Kasumi-1 (cell line): Measurements from ENCODE around the gene ITGB2.

Source experiments
- DNase-seq, 2 experiments: peaks; one replicate each; lab custom pipeline; 2025; lab: John Stamatoyannopoulos, UW

ITGB2 gene

DNA sequence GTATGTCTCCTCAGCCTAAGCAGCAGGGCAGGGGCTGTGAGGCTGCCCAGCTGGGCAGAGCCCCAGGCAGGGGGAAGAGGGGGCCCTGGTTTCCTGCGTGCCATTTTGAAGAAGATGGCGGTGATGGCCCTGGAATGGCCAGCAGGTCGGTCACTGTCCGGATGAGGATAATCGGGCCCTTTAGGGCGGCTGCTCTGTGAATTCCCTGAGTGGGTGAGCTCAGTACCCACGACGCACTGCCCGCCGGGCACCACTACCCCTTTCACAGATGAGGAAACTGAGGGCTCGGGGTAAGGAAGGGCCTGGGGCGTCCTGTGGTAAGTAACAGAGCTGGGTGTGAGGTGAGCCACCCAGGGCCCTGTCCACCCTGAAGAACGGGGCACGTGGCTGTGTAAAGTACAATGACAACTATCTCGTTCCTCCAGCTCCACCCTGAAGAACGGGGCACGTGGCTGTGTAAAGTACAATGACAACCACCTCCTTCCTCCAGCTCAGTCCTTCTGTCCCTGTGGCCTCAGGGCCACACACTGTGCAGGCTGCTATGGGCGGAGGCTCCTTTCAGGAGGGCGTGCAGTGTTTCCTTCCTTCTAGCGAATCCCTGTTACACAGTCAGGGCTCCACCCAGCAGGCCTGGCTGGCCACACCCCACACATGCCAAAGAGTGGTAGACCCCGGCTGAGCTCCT is 23.2 kb downstream of the ITGB2 start:
- no peak for DNase-seq

DNA sequence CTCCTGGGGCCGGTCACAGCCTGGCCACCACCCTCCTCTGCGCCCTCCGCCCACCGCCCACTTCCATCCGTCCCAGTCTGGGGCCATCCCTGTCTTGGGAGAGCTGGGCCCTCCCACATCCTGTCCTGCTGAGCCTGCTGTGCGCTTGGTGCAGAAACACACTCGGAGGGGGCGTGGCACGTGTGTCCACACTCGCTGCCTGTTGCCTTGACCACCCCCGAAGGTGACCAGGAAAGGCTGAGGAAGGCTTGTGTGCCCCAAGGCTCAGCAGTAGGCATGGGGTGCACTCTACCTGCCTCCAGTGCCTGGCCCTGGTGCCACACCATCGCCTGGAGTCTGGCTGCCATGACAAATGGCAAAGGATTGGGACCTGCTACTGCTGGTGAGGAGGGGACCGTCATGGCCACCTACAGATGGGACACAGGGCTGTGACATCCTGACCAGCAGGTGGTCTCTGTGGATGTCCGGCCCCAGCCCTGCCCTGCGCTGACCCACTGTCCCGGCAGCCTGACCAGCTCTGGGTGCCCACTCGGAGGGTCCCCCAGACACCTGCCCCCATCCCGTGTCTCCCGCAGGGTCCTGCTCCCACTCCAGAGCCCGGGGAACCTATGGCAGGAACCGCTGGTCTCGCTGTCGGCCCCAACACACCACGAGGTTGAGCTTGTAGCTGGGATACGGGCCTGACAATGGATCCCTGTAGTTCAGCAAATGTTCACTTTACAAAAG is 24.0 kb downstream of the ITGB2 start:
- no peak for DNase-seq

DNA sequence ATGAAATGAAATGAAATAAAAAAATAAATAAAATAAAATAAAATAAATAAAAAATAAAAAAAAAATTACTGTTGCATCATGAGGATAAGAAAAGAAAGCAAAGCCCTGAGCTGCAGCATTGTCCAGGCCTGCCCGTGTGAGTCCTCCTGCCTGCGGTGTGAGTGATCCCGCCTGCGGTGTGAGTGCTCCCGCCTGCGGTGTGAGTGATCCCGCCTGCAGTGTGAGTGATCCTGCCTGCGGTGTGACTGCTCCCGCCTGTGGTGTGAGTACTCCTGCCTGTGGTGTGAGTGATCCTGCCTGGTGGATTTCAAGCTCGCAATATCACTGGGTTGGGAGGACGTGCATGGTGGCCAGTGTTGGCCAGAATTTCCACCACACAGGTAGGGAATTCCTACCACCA is 24.8 kb downstream of the ITGB2 start:
- DNase-seq = no peak

- DNase-seq = no peak
Measured at GRCh38 chr21:44894687-44895302, 25.9 kb downstream of the ITGB2 start.

DNA sequence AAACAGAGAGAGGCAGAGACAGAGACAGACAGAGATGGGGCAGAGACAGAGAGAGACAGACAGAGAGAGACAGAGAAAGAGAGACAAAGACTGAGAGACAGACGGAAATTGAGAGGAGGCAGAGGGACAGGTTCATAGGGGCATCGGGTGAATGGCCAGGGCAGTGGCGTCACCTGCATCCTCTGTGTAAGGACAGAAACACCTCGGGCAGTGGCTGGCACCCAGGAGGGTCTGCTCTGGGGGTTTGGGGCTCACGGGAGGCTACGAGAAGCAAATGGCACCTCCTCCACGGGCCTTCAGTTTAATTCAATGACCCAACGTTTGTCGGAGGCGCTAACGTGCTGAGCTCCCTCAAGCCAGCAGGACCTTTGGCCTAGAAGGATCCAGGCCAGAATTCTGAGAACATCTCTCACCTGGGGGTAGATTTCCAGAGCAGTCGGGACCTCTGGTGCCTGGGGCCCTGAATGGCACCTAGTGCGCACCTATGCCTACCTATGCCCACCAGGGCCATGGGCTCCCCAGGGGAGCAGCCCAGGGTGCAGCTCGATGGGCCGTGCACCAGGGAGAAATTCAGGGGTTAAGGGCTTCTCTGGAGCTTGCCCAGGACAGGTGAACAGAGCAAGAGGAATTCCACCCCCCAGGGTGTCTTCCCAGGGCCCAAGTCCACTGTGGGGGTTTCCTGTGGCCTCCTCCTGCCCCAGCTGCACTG is 26.6 kb downstream of the ITGB2 start:
- DNase-seq = no peak

DNA sequence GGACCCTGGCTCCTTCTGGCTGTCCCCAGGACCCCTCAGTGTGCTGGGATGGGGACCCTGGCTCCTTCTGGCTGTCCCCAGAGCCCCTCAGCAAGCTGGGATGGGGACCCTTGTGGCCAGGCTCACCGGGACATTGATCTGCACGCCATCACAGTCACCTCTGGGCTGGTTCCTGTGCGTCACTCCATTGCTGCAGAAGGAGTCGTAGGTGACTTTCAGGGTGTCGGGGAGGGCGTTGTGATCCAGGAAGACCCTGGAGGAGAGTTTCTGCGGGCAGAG is 27.5 kb downstream of the ITGB2 start:
- DNase-seq = no peak

GRCh38 chr21:44892536-44893277 is 28.0 kb downstream of the ITGB2 start:
- DNase-seq = peak; percentile 60 to 68

DNA sequence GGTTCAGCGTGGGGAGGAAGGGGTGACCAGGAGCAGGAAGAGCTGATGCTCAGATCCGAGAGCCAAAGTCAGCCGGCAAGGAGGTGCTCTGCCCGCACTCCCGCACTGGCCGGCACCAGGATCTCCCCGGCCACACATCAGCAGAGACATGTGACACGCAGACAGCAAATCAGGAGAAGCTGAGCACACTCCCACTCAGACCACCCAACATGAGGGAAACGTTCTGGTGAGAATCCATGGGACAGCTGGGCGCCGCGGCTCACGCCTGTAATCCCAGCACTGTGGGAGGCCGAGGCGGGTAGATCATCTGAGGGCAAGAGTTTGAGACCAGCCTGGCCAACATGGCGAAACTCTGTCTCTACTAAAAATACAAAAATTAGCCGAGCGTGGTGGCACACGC is 28.6 kb downstream of the ITGB2 start:
- no peak for DNase-seq

DNA sequence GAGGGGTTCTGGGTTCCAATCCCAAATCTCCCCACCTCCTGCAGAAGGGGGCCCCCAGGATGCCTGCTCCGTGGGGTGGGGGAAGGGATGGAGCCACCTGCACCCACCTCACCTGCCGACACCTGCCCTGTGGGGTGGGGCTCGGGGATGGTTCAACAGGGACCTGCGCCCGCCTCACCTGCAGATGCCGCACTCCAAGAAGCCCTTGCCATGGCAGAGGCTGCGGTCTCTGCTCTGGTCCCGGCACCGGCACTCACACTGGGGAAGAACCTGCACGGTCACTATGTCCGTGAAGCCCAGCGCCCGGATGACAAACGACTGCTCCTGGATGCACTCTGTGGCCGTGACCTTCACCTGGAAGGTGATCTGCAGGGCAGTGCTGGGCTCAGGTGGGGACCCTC is 29.1 kb downstream of the ITGB2 start:
- no peak for DNase-seq

DNA sequence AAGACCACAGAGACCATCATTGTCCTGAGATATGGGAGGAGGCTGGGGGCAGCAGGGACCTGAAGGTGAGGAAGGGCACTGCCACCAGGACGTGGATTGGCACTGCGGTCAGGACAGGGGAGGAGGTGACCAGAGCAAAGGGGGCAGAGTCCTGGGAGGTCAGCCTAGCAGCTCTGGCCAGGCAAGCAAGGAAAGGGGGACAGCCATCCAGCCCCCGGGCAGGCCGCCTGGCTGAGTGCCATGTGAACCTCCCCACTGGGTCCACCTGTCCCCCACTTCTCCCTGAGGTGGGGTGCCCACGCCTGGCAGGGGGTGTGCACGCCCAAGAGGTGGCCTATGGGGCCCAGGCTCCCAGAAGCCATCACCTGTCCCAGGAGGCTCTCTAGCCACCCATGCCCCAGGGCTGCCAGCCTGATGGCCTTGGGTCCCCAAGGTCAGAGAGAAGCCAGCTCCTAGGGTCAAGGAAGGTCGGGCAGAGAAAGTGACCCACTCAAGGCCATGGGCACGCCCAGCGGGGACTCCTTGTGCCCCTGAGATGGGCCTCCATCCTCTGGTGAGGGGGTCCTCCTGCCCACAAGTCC is 29.6 kb downstream of the ITGB2 start:
- no peak for DNase-seq

DNA sequence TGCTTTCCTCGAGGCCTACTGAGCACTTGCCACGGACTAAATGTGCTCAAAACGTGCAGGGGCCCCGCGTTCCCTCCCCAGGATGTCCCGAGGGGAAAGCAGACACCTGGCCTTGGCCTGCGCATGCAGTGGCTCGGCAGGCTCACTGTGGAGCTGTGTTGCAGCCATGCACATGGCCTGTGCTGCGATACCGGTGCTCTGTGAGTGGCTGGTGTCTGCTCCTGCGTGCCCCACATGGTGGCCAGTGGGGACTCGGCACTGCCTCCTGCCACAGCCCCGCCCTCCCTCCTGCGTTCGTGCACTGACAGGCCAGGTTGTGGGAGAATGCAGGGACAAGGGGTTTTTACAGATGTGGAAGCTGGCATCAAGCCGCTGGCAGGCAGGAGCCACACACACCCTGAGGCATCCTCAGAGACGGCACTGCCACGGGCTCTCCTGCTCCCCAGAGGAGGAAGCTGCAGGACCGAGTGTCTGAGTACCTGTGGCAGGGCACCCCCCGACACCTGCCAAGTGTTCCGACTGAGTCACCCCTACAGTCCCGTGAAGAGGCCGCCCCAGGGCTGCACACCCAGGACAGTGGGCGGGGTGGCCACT is 30.3 kb downstream of the ITGB2 start:
- no peak for DNase-seq

- no peak for DNase-seq
Measured at GRCh38 chr21:44889625-44890337, 30.9 kb downstream of the ITGB2 start.

- DNase-seq = no peak
Measured at GRCh38 chr21:44888581-44889550, 31.8 kb downstream of the ITGB2 start.

- DNase-seq = no peak
Measured at GRCh38 chr21:44887807-44888580, 32.7 kb downstream of the ITGB2 start.

DNA sequence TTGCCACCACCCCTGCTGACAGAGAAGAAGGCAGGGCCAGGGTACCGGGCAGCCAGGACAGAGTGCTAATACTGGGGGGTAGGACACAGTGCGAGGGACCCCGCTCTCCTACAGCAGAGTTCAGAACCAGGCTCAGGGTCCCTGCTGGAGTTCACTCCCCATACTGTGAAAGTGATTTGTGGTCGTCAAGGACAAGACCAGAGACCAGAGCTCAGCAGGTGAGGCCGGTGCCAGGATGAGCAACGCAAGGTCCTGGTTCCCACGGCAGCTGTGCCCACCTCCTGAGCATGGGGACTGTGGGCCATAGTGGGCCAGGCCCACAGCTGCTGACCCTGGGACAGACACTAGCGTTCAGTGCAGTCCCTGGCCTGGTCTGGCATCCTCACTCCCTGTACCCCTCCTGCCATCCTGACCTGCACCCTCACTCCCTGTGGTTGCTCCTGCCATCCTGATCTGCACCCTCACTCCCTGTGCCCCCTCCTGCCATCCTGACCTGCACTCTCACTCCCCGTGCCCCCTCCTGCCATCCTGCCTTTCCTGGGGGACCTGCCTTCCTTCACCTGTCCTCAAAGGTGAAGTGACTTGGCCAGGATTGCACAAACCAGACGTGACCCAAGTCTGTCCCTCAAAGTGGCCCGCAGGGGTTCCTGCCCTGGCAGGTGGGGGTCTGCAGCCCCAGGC is 33.4 kb downstream of the ITGB2 start:
- DNase-seq = no peak

GRCh38 chr21:44886113-44887075 is 34.3 kb downstream of the ITGB2 start:
- DNase-seq = no peak

DNA sequence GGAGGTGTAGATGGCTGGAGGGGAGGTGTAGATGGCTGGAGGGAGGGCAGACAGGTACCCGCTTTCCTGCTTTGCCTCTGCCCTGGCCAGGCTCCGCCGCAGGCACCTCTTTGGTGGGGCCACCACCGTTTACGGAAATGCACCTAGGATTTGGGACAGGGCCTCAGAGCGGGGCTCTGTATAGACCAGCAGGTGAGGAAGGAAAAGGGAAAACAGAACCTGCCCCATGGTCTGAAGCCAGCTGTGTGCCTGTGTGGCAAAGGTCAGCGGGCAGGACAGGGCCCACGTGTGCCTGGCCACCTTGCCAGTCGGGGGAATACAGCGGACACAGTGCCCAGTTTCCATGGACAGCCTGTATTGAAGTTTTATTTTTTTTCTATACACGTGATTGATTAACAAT is 35.1 kb downstream of the ITGB2 start:
- no peak for DNase-seq
